CD4-positive, alpha-beta T cell treated with Interleukin-4 for 4 hours (primary cell): ENCODE data around the gene TLK1.
"Not testable (repeated sequence)": the region's sequence is repeated elsewhere in the genome, so short reads cannot be mapped to it uniquely, and the experiment has no call there.

Experiments
- DNase-seq: peaks from one replicate; pipeline ENCODE4 v3.0.0-alpha.2; 2020

Gene TLK1

GRCh38 chr2:171139860-171140259 lies 20.8 kb downstream of the TLK1 start:
- DNase-seq = no peak

GRCh38 chr2:171136024-171136423 lies 24.7 kb downstream of the TLK1 start:
- no peak for DNase-seq

- DNase-seq = no peak
Measured at GRCh38 chr2:171134624-171135230, 26.0 kb downstream of the TLK1 start.

GRCh38 chr2:171132086-171132485 lies 28.6 kb downstream of the TLK1 start:
- DNase-seq = no peak

- DNase-seq = no peak
Measured at GRCh38 chr2:171128461-171128860, 32.2 kb downstream of the TLK1 start.

GRCh38 chr2:171124541-171124940 lies 36.2 kb downstream of the TLK1 start:
- no peak for DNase-seq

GRCh38 chr2:171109571-171109970 lies 51.1 kb downstream of the TLK1 start:
- DNase-seq = no peak

GRCh38 chr2:171109020-171109419 lies 51.7 kb downstream of the TLK1 start:
- DNase-seq = no peak

- DNase-seq = no peak
Measured at GRCh38 chr2:171107803-171108202, 52.9 kb downstream of the TLK1 start.

- no peak for DNase-seq
Measured at GRCh38 chr2:171104379-171104778, 56.3 kb downstream of the TLK1 start.

GRCh38 chr2:171102802-171103201 lies 57.9 kb downstream of the TLK1 start:
- DNase-seq = no peak

- no peak for DNase-seq
Measured at GRCh38 chr2:171100370-171100769, 60.3 kb downstream of the TLK1 start.

GRCh38 chr2:171098607-171099006 lies 62.1 kb downstream of the TLK1 start:
- DNase-seq = no peak

GRCh38 chr2:171095014-171095582 lies 65.6 kb downstream of the TLK1 start:
- no peak for DNase-seq

GRCh38 chr2:171091517-171091916 lies 69.2 kb downstream of the TLK1 start:
- DNase-seq = not testable (repeated sequence)

- no peak for DNase-seq
Measured at GRCh38 chr2:171089489-171089888, 71.2 kb downstream of the TLK1 start.

- DNase-seq = no peak
Measured at GRCh38 chr2:171088057-171088834, 72.4 kb downstream of the TLK1 start.

GRCh38 chr2:171087547-171087946 lies 73.1 kb downstream of the TLK1 start:
- no peak for DNase-seq

GRCh38 chr2:171086352-171087290 lies 74.1 kb downstream of the TLK1 start:
- peak; percentile 73 for DNase-seq

- peak; percentile 33 for DNase-seq
Measured at GRCh38 chr2:171084128-171084527, 76.6 kb downstream of the TLK1 start.

- DNase-seq = no peak
Measured at GRCh38 chr2:171083451-171083850, 77.2 kb downstream of the TLK1 start.

GRCh38 chr2:171081649-171082111 lies 79.0 kb downstream of the TLK1 start:
- DNase-seq = peak; percentile 47

- DNase-seq = no peak
Measured at GRCh38 chr2:171080607-171081006, 80.1 kb downstream of the TLK1 start.
